Measurements from ENCODE around the gene NEURL1.
"Not testable (repeated sequence)": the region's sequence is repeated elsewhere in the genome, so short reads cannot be mapped to it uniquely, and the experiment has no call there.

NEURL1 gene

GRCh38 chr10:103465411-103466179, 27.9 kb upstream of the NEURL1 start:
- DNase-seq, result no peak

- no peak for DNase-seq
Observed at GRCh38 chr10:103466734-103467133, 26.8 kb upstream of the NEURL1 start.

GRCh38 chr10:103467406-103467805, 26.1 kb upstream of the NEURL1 start:
- no peak for DNase-seq

- no peak for DNase-seq
Observed at GRCh38 chr10:103469201-103469600, 24.3 kb upstream of the NEURL1 start.

GRCh38 chr10:103470761-103471653, 22.5 kb upstream of the NEURL1 start:
- no peak for DNase-seq

GRCh38 chr10:103472005-103472404, 21.5 kb upstream of the NEURL1 start:
- DNase-seq, result no peak

- no peak for DNase-seq
Observed at GRCh38 chr10:103473261-103473671, 20.2 kb upstream of the NEURL1 start.

GRCh38 chr10:103474077-103474476, 19.4 kb upstream of the NEURL1 start:
- DNase-seq, result no peak

GRCh38 chr10:103475437-103475836, 18.1 kb upstream of the NEURL1 start:
- DNase-seq, result no peak

- no peak for DNase-seq
Observed at GRCh38 chr10:103476046-103476768, 17.3 kb upstream of the NEURL1 start.

- DNase-seq, result no peak
Observed at GRCh38 chr10:103478671-103479070, 14.8 kb upstream of the NEURL1 start.

GRCh38 chr10:103479135-103479534, 14.4 kb upstream of the NEURL1 start, which contains the start of gene CALHM3:
TSS of gene CALHM3 (minus strand) at chr10:103479240. CDS start at chr10:103479032, 208 bp downstream.
- no peak for DNase-seq

- DNase-seq, result no peak
Observed at GRCh38 chr10:103480521-103480920, 13.0 kb upstream of the NEURL1 start.

GRCh38 chr10:103481974-103482531, 11.5 kb upstream of the NEURL1 start:
- peak; percentile 64 for DNase-seq

GRCh38 chr10:103486635-103487409, 6.7 kb upstream of the NEURL1 start:
- DNase-seq, result not testable (repeated sequence)

GRCh38 chr10:103487410-103487708, 6.1 kb upstream of the NEURL1 start:
- DNase-seq, result no peak

GRCh38 chr10:103490986-103491314, 2.6 kb upstream of the NEURL1 start:
- no peak for DNase-seq

GRCh38 chr10:103491729-103492364, 1.7 kb upstream of the NEURL1 start:
- peak; percentile 98 for DNase-seq

GRCh38 chr10:103492655-103493261, 747 bp upstream of the NEURL1 start:
- DNase-seq, result no peak

- no peak for DNase-seq
Observed at GRCh38 chr10:103493916-103494877, 692 bp downstream of the NEURL1 start.
